ENCODE data around the gene TUT1.

DNA sequence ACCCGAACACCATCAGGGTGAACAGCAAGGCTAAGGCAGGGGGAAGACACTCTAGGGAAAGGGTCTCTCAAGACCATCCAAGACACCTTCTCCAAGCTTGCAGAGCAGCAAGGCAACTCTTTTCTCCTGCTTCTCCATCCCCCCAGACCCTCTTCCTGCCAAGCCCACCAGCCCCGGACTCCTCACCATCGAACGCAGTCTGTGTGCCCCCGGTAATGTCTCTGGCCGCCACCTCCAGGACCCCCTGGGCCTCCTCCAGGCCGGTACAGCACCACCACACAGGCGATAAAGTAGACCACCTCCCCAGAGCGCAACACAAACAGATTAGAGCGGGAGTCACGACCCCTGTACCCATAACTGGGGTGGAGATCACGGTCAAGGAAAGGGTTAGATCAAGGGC lies 17.5 kb upstream of the TUT1 start:
- TF ChIP-seq GATA3 (IDR thresholded peaks at IDR 0.05; ENCODE audit: low read depth, low read length) (no peak), GATA2 (IDR thresholded peaks at IDR 0.05; ENCODE audit: low read depth, low read length) (no peak)

All from SH-SY5Y (cell line).